ENCODE data around the gene SEC14L2.

GRCh38 chr22:30390974-30391691 is 5.7 kb upstream of the SEC14L2 start:
- TF ChIP-seq POLR2AphosphoS5 (IDR thresholded peaks at IDR 0.05; ENCODE audit: borderline replicate concordance, low read depth, low read length) (no peak), EZH2 (IDR thresholded peaks at IDR 0.05) (no peak), FOXP2 (optimal IDR thresholded peaks at IDR 0.05; ENCODE audit: control extremely low read depth, extremely low read length, insufficient read depth) (no peak)

Data from SK-N-MC (cell line).